ENCODE data around the gene DYNC1H1.

GRCh38 chr14:102035914-102036313 lies 71.5 kb downstream of the DYNC1H1 start:
- TF ChIP-seq CTCF (optimal IDR thresholded peaks at IDR 0.05 in 1 of 3, IDR thresholded peaks at IDR 0.05 in 1 of 3, conservative IDR thresholded peaks at IDR 0.05 in 1 of 3; ENCODE audit: extremely low read depth in 1 of 3, insufficient read depth in 2 of 3, low read length in 3 of 3) (no peak), EZH2 (IDR thresholded peaks at IDR 0.05; ENCODE audit: low read length) (no peak)
